Loucy (cell line): ENCODE data around the gene RSF1.

Experiments
- EZH2phosphoT487 ChIP-seq: fragments of 200-600 bp; IDR thresholded peaks from 2 replicates; pipeline ENCODE4 v1.6.1; 2018; ENCODE audit warnings: antibody characterized with exemption, mild to moderate bottlenecking, moderate library complexity, borderline replicate concordance
- TF ChIP-seq, protein P1 (sequence below): fragments of 200-600 bp; sonication (generic); conservative IDR thresholded peaks from 2 replicates; pipeline ENCODE4 v1.5.1; 2014; ENCODE audit warnings: mild to moderate bottlenecking, antibody characterized with exemption, low read length

DNA sequence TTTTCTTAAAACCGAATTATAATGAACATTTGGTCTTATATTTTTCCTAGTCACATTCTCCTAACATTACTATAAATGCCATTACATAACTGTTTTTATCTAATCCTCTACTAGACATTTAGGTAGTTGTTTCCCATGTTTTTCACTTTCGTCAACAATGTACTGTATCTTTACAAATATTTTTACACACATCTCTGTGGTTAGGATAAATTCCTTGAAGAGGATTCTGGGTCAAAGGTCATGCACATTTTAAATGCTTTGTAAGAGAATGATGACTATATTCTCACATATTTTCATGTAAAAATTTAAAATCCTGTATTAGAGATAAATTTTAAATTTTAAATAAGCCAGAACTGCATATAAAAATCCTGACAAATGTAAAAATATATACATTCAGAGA is 121.6 kb downstream of the RSF1 start:
- TF ChIP-seq, protein P1, sequence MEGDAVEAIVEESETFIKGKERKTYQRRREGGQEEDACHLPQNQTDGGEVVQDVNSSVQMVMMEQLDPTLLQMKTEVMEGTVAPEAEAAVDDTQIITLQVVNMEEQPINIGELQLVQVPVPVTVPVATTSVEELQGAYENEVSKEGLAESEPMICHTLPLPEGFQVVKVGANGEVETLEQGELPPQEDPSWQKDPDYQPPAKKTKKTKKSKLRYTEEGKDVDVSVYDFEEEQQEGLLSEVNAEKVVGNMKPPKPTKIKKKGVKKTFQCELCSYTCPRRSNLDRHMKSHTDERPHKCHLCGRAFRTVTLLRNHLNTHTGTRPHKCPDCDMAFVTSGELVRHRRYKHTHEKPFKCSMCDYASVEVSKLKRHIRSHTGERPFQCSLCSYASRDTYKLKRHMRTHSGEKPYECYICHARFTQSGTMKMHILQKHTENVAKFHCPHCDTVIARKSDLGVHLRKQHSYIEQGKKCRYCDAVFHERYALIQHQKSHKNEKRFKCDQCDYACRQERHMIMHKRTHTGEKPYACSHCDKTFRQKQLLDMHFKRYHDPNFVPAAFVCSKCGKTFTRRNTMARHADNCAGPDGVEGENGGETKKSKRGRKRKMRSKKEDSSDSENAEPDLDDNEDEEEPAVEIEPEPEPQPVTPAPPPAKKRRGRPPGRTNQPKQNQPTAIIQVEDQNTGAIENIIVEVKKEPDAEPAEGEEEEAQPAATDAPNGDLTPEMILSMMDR = no peak
- no peak for TF ChIP-seq EZH2phosphoT487
